IMR-90 (cell line): ENCODE data around the gene RPL6. TPM values are rescaled to one million over a fixed set of nuclear protein-coding genes. Genes with fewer than 3 reads are reported as not detected.

Source experiments
- ATAC-seq: fragments of 200-7000 bp; cut with Tn5 transposase; 2 replicates; pipeline ENCODE4 v1.9.1; 2020; ENCODE audit warnings: low read depth, mild to moderate bottlenecking, moderate library complexity
- BruUV-seq: library from RNA; stranded (reverse); fragments of 400-500 nt; replicated peaks from 2 replicates; lab custom pipeline; 2021; lab: Mats Ljungman, UMichigan
- CTCF ChIA-PET: fragments of 300-600 bp; formaldehyde crosslinking; extraction: SDS; loops from one replicate; lab custom pipeline; 2021; ENCODE audit warnings: antibody characterized with exemption; lab: Yijun Ruan, JAX
- POLR2A ChIA-PET: fragments of 300-600 bp; sonication (Branson Sonifier 250); formaldehyde crosslinking; loops from one replicate; lab custom pipeline; 2022; ENCODE audit warnings: antibody characterized with exemption; ENCODE audit not compliant: unreplicated experiment; lab: Charles Lee
- DNase-seq: peaks from one replicate; pipeline ENCODE4 v3.0.0; 2013
- H2AFZ ChIP-seq: replicated peaks from 2 replicates; pipeline ENCODE3; 2013; ENCODE audit warnings: low read length, mild to moderate bottlenecking; ENCODE audit not compliant: poor library complexity
- H2AK5ac ChIP-seq: 2 replicates; pipeline ENCODE4 v1.6.1; 2013; ENCODE audit warnings: low read depth, low read length, inconsistent platforms
- H2AK9ac ChIP-seq: replicated peaks from 2 replicates; pipeline ENCODE3; 2013; ENCODE audit warnings: mild to moderate bottlenecking, low read depth, low read length, moderate library complexity; ENCODE audit not compliant: poor library complexity
- H2BK120ac ChIP-seq: 2 replicates; pipeline ENCODE4 v1.6.1; 2013; ENCODE audit warnings: low read depth, low read length, inconsistent platforms
- H2BK15ac ChIP-seq: 3 replicates; pipeline ENCODE4 v1.6.1; 2013; ENCODE audit warnings: low read depth, low read length, inconsistent platforms
- H2BK20ac ChIP-seq: 2 replicates; pipeline ENCODE4 v1.6.1; 2013; ENCODE audit warnings: low read depth, mild to moderate bottlenecking, inconsistent platforms, low read length, moderate library complexity
- H2BK5ac ChIP-seq: 2 replicates; pipeline ENCODE4 v1.6.1; 2013; ENCODE audit warnings: mild to moderate bottlenecking, low read depth, low read length, inconsistent platforms; ENCODE audit not compliant: poor library complexity, severe bottlenecking
- H3K14ac ChIP-seq: replicated peaks from 2 replicates; pipeline ENCODE4 v1.6.1; 2013; ENCODE audit warnings: low read depth, low read length, inconsistent platforms
- H3K18ac ChIP-seq: 2 replicates; pipeline ENCODE4 v1.6.1; 2013; ENCODE audit warnings: low read depth, low read length, control low read depth
- H3K23ac ChIP-seq: 2 replicates; pipeline ENCODE4 v1.6.1; 2013; ENCODE audit warnings: low read depth, low read length, inconsistent platforms
- H3K27ac ChIP-seq: 2 replicates; pipeline ENCODE4 v1.5.1; 2013; ENCODE audit warnings: mild to moderate bottlenecking, control low read depth, low read length; ENCODE audit not compliant: insufficient read depth
- H3K27me3 ChIP-seq: 2 replicates; pipeline ENCODE4 v1.6.1; 2013; ENCODE audit warnings: low read length; ENCODE audit not compliant: control insufficient read depth, insufficient read depth
- H3K36me3 ChIP-seq: 2 replicates; pipeline ENCODE4 v1.6.1; 2013; ENCODE audit warnings: low read length, mixed read lengths; ENCODE audit not compliant: control insufficient read depth, insufficient read depth
- H3K4ac ChIP-seq: 2 replicates; pipeline ENCODE4 v1.6.1; 2013; ENCODE audit warnings: low read depth, low read length, inconsistent platforms
- H3K4me1 ChIP-seq: 2 replicates; pipeline ENCODE4 v1.6.1; 2013; ENCODE audit warnings: low read length, mixed read lengths; ENCODE audit not compliant: control insufficient read depth, insufficient read depth
- H3K4me2 ChIP-seq: 2 replicates; pipeline ENCODE4 v1.6.1; 2013; ENCODE audit warnings: low read depth, mild to moderate bottlenecking, control low read depth, low read length, moderate library complexity
- H3K4me3 ChIP-seq: 2 replicates; pipeline ENCODE4 v1.5.1; 2013; ENCODE audit warnings: low read depth, mild to moderate bottlenecking, control low read depth, low read length, moderate library complexity; ENCODE audit not compliant: insufficient read depth
- H3K56ac ChIP-seq: 2 replicates; pipeline ENCODE4 v1.6.1; 2013; ENCODE audit warnings: low read length, inconsistent platforms; ENCODE audit not compliant: insufficient read depth; ENCODE audit errors: extremely low read depth
- H3K79me1 ChIP-seq, 2 experiments: 2 replicates each; pipeline ENCODE4 v1.6.1; 2013; ENCODE audit warnings: low read length in 2 of 2, inconsistent platforms in 1 of 2, low read depth in 1 of 2
- H3K9ac ChIP-seq: 2 replicates; pipeline ENCODE4 v1.6.1; 2013; ENCODE audit warnings: low read depth, low read length, control low read depth
- H3K9me1 ChIP-seq: 2 replicates; pipeline ENCODE4 v1.6.1; 2013; ENCODE audit warnings: low read length, inconsistent platforms; ENCODE audit not compliant: insufficient read depth
- H3K9me3 ChIP-seq: 2 replicates; pipeline ENCODE4 v1.6.1; 2013; ENCODE audit warnings: low read length; ENCODE audit not compliant: control insufficient read depth, insufficient read depth
- H4K20me1 ChIP-seq: 2 replicates; pipeline ENCODE4 v1.6.1; 2013; ENCODE audit warnings: low read length, inconsistent platforms; ENCODE audit not compliant: insufficient read depth
- H4K5ac ChIP-seq: 2 replicates; pipeline ENCODE4 v1.6.1; 2013; ENCODE audit warnings: mild to moderate bottlenecking, low read depth, low read length, control low read depth
- H4K8ac ChIP-seq, 2 experiments: 2 replicates each; pipeline ENCODE4 v1.6.1; 2013; ENCODE audit warnings: low read depth in 2 of 2, low read length in 2 of 2, control low read depth in 1 of 2, inconsistent platforms in 1 of 2
- H4K91ac ChIP-seq: 2 replicates; pipeline ENCODE4 v1.6.1; 2013; ENCODE audit warnings: low read depth, low read length, inconsistent platforms; ENCODE audit not compliant: insufficient read depth
- BHLHE40 ChIP-seq: fragments of 150-350 bp; IDR thresholded peaks from 2 replicates; pipeline ENCODE4 v1.6.1; 2016; ENCODE audit warnings: mild to moderate bottlenecking, low read depth, low read length
- CEBPB ChIP-seq: IDR thresholded peaks from 2 replicates; pipeline ENCODE4 v1.6.1; 2012; ENCODE audit warnings: low read depth, low read length, improper control_type of control experiment
- CHD1 ChIP-seq: IDR thresholded peaks from 2 replicates; pipeline ENCODE4 v1.6.1; 2012; ENCODE audit warnings: low read depth, low read length, improper control_type of control experiment
- ELK1 ChIP-seq: fragments of 150-350 bp; IDR thresholded peaks from 2 replicates; pipeline ENCODE4 v1.6.1; 2016; ENCODE audit warnings: low read depth, mild to moderate bottlenecking, low read length, moderate library complexity, borderline replicate concordance
- FOS ChIP-seq: fragments of 150-350 bp; IDR thresholded peaks from 2 replicates; pipeline ENCODE4 v1.6.1; 2016; ENCODE audit warnings: low read depth, low read length
- MAFK ChIP-seq: IDR thresholded peaks from 2 replicates; pipeline ENCODE4 v1.6.1; 2012; ENCODE audit warnings: low read depth, low read length, improper control_type of control experiment
- MAZ ChIP-seq: IDR thresholded peaks from 2 replicates; pipeline ENCODE4 v1.6.1; 2012; ENCODE audit warnings: low read depth, mild to moderate bottlenecking, low read length, improper control_type of control experiment, moderate library complexity, borderline replicate concordance
- MXI1 ChIP-seq: IDR thresholded peaks from 2 replicates; pipeline ENCODE4 v1.6.1; 2012; ENCODE audit warnings: low read depth, mild to moderate bottlenecking, low read length, moderate library complexity, borderline replicate concordance
- NFE2L2 ChIP-seq: fragments of 150-350 bp; IDR thresholded peaks from 2 replicates; pipeline ENCODE4 v1.6.1; 2016; ENCODE audit warnings: low read depth, mild to moderate bottlenecking, low read length
- POLR2A ChIP-seq: IDR thresholded peaks from 2 replicates; pipeline ENCODE4 v1.6.1; 2012; ENCODE audit warnings: mild to moderate bottlenecking, low read depth, low read length
- RAD21 ChIP-seq: IDR thresholded peaks from 2 replicates; pipeline ENCODE4 v1.6.1; 2012; ENCODE audit warnings: low read length, improper control_type of control experiment
- RCOR1 ChIP-seq: IDR thresholded peaks from 2 replicates; pipeline ENCODE4 v1.6.1; 2012; ENCODE audit warnings: mild to moderate bottlenecking, low read length, improper control_type of control experiment; ENCODE audit not compliant: insufficient replicate concordance
- RFX5 ChIP-seq: IDR thresholded peaks from 2 replicates; pipeline ENCODE4 v1.8.0; 2012; ENCODE audit warnings: low read depth, mild to moderate bottlenecking, low read length, moderate library complexity
- SMC3 ChIP-seq: fragments of 150-350 bp; IDR thresholded peaks from 2 replicates; pipeline ENCODE4 v1.6.1; 2016; ENCODE audit warnings: low read depth, mild to moderate bottlenecking, antibody characterized with exemption, low read length, moderate library complexity
- USF2 ChIP-seq: fragments of 150-350 bp; IDR thresholded peaks from 2 replicates; pipeline ENCODE4 v1.6.1; 2017; ENCODE audit warnings: mild to moderate bottlenecking, antibody characterized with exemption, low read length, low read depth
- WGBS, 2 experiments: methylation state at CpG; one replicate each; pipeline versions ENCODE4 v1.1.5 to v1.1.7; 2013; ENCODE audit warnings: missing lambda C conversion rate in 2 of 2; ENCODE audit not compliant: insufficient read length in 1 of 2; ENCODE audit errors: extremely low coverage in 2 of 2; 5-methylcytosine and 5-hydroxymethylcytosine counted together
- dilution Hi-C: fragments of 300-500 bp; cut with HindIII; formaldehyde crosslinking; loops from one replicate; pipeline ENCODE4 v1.14.3; 2018; ENCODE audit warnings: low sequenced_read_pairs; ENCODE audit not compliant: unreplicated experiment
- in situ Hi-C: fragments of 300-500 bp; cut with MboI; formaldehyde crosslinking; loops from 3 replicates; pipeline ENCODE4 v1.14.3; 2019; ENCODE audit warnings: low sequenced_read_pairs, inconsistent platforms, mixed read lengths
- intact Hi-C: fragments of 100-400 bp; cut with micrococcal nuclease; formaldehyde crosslinking; loops from 2 replicates; pipeline ENCODE4 v1.10.0; 2022
- polyA plus RNA-seq, 3 experiments: library from polyadenylated mRNA; depleted of rRNA; stranded (reverse); fragments of >200 nt; gene quantifications; 2 replicates each; pipeline ENCODE4 v1.2.3, GENCODE V29; 2012; ENCODE audit warnings: low replicate concordance in 1 of 3
- total RNA-seq: library from RNA; depleted of rRNA; stranded (reverse); fragments of >200 nt; gene quantifications from 2 replicates; pipeline ENCODE4 v1.2.3, GENCODE V29; 2012
- TF ChIP-seq, protein P1 (sequence below): conservative IDR thresholded peaks from 2 replicates; pipeline ENCODE4 v1.5.1; 2012; ENCODE audit warnings: mild to moderate bottlenecking, low read depth, low read length, improper control_type of control experiment

Gene RPL6
- total and polyA plus RNA-seq, 2 of the 4 experiments (the other 2 are of a cell fraction), result 1,317 to 1,694 TPM

DNA sequence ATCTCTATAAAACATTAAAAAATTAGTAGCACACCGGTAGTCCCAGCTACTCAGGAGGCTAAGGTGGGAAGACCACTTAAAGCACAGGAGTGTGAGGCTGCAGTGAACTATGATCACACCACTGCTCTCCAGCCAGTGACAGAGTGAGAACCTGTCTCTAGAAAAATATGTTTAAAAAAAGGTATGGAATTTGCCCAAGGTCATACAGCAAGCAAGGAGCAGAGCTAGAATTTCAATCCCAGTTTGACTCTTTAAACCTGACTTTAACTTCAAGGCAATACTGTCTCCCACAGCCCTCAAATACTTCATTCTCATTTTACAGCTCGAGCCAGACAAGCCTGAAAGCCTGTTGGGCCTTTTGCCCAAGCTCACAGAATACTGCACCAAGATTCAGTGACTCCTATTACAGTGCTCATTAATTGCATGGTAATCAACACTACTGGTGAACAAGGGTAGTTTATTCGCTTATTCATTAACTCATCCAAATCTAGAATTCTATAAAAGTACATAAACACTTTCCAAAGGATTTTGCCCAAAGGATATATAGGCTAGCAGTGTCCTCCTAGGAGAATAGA lies 35.2 kb downstream of the RPL6 start:
- ATAC-seq (no peak; the same call in 1 of the 2 replicates), DNase-seq (no peak)
- intact Hi-C loops, result no loop called here
- no peak overlapping the region for H3K4ac ChIP-seq
- H4K91ac ChIP-seq, result no peak overlapping the region
- no peak overlapping the region for H2BK15ac ChIP-seq
- BruUV-seq, result no TSS peak
- H2BK20ac ChIP-seq, result no peak overlapping the region
- no peak overlapping the region for H3K27ac ChIP-seq
- no peak overlapping the region for H2AFZ ChIP-seq
- no peak overlapping the region for H3K23ac ChIP-seq
- no peak overlapping the region for H4K8ac ChIP-seq
- 71% methylated on average over 1 of the region's 3 CpGs; no CpG with 5 or more reads in 1 of the 2 experiments for whole genome bisulfite sequencing, 2 experiments
- peaks cover 15% of the 10 kb centered on the region for H3K9me1 ChIP-seq
- ChIA-PET POLR2A (no interaction called here), CTCF (interaction anchor here (0.6 to 1.4 kb wide), 2 partner anchors 26 to 172 kb away, joined by 3 to 4 read pairs; no protein-coding TSS in a partner anchor)
- H3K56ac ChIP-seq, result no peak overlapping the region
- no peak overlapping the region for H3K18ac ChIP-seq
- no peak overlapping the region for H3K9ac ChIP-seq
- TF ChIP-seq FOS, result no peak
- no peak for TF ChIP-seq CHD1
- no peak for TF ChIP-seq MAFK
- no peak for TF ChIP-seq MAZ
- no peak for TF ChIP-seq POLR2A
- no peak for TF ChIP-seq USF2
- no peak for TF ChIP-seq BHLHE40
- TF ChIP-seq, protein P1, sequence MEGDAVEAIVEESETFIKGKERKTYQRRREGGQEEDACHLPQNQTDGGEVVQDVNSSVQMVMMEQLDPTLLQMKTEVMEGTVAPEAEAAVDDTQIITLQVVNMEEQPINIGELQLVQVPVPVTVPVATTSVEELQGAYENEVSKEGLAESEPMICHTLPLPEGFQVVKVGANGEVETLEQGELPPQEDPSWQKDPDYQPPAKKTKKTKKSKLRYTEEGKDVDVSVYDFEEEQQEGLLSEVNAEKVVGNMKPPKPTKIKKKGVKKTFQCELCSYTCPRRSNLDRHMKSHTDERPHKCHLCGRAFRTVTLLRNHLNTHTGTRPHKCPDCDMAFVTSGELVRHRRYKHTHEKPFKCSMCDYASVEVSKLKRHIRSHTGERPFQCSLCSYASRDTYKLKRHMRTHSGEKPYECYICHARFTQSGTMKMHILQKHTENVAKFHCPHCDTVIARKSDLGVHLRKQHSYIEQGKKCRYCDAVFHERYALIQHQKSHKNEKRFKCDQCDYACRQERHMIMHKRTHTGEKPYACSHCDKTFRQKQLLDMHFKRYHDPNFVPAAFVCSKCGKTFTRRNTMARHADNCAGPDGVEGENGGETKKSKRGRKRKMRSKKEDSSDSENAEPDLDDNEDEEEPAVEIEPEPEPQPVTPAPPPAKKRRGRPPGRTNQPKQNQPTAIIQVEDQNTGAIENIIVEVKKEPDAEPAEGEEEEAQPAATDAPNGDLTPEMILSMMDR, result no peak
- no peak for TF ChIP-seq NFE2L2
- no peak for TF ChIP-seq SMC3
- no peak for TF ChIP-seq CEBPB
- no peak for TF ChIP-seq MXI1
- no peak for TF ChIP-seq ELK1
- TF ChIP-seq RCOR1, result no peak
- TF ChIP-seq RAD21, result no peak
- no peak for TF ChIP-seq RFX5
- no peak overlapping the region for H2BK120ac ChIP-seq
- H3K79me1 ChIP-seq, result peaks cover 26 to 72% of the 10 kb centered on the region in 2 experiments
- H2AK9ac ChIP-seq, result no peak overlapping the region
- H3K14ac ChIP-seq, result no peak overlapping the region
- in situ Hi-C loops, result no loop called here
- H3K9me3 ChIP-seq, result no peaks in the 10 kb centered on the region
- no peak overlapping the region for H3K4me3 ChIP-seq
- H4K5ac ChIP-seq, result no peak overlapping the region
- no peaks in the 10 kb centered on the region for H3K27me3 ChIP-seq
- dilution Hi-C loops, result no loop called here
- no peak overlapping the region for H2AK5ac ChIP-seq
- peaks cover 8% of the 10 kb centered on the region for H3K4me1 ChIP-seq
- H3K36me3 ChIP-seq, result peaks cover 1% of the 10 kb centered on the region; the same call in 1 of the 2 replicates
- peaks cover 32% of the 10 kb centered on the region for H4K20me1 ChIP-seq
- no peak overlapping the region for H2BK5ac ChIP-seq
- no peak overlapping the region for H3K4me2 ChIP-seq
